GM12878 (cell line): Measurements from ENCODE around the gene ELOA. TPM values are rescaled to one million over a fixed set of nuclear protein-coding genes. Genes with fewer than 3 reads are reported as not detected.

Experiments used
- CEBPB ChIP-seq, 2 experiments: fragments of 150-350 bp in 1 of 2; IDR thresholded peaks; 2 replicates each; pipeline ENCODE4 v1.6.1; 2012 to 2014; ENCODE audit warnings: low read depth in 2 of 2, low read length in 2 of 2, borderline replicate concordance in 1 of 2, inconsistent platforms in 1 of 2
- CHD1 ChIP-seq: IDR thresholded peaks from 2 replicates; pipeline ENCODE4 v1.6.1; 2012; ENCODE audit warnings: low read depth, low read length, improper control_type of control experiment
- CHD4 ChIP-seq: fragments of 200-600 bp; sonication (generic); IDR thresholded peaks from 2 replicates; pipeline ENCODE4 v1.6.1; 2016; ENCODE audit warnings: mild to moderate bottlenecking
- EED ChIP-seq: sonication (generic); IDR thresholded peaks from 2 replicates; pipeline ENCODE4 v1.6.1; 2016; ENCODE audit warnings: antibody characterized with exemption, low read depth
- FOXM1 ChIP-seq: IDR thresholded peaks from 2 replicates; pipeline ENCODE4 v1.6.1; 2012; ENCODE audit warnings: low read depth, mild to moderate bottlenecking, inconsistent platforms, low read length, moderate library complexity
- JUND ChIP-seq: IDR thresholded peaks from 2 replicates; pipeline ENCODE4 v1.6.1; 2012; ENCODE audit warnings: low read depth, mild to moderate bottlenecking, low read length, improper control_type of control experiment, moderate library complexity
- NFIC ChIP-seq: IDR thresholded peaks from 2 replicates; pipeline ENCODE4 v1.6.1; 2012; ENCODE audit warnings: low read depth, mild to moderate bottlenecking, inconsistent platforms, low read length, moderate library complexity
- RUNX3 ChIP-seq: IDR thresholded peaks from 2 replicates; pipeline ENCODE4 v1.6.1; 2012; ENCODE audit warnings: low read length, inconsistent platforms
- SRF ChIP-seq, 2 experiments: IDR thresholded peaks; 2 replicates each; pipeline ENCODE4 v1.6.1; 2011; ENCODE audit warnings: low read depth in 2 of 2, low read length in 2 of 2, mild to moderate bottlenecking in 1 of 2, moderate library complexity in 1 of 2
- USF2 ChIP-seq: IDR thresholded peaks from 2 replicates; pipeline ENCODE4 v1.6.1; 2011; ENCODE audit warnings: low read depth, low read length, improper control_type of control experiment, borderline replicate concordance
- ZNF207 ChIP-seq: fragments of 450-650 bp; IDR thresholded peaks from 2 replicates; pipeline ENCODE4 v1.6.1; 2014; ENCODE audit warnings: antibody characterized with exemption, mild to moderate bottlenecking, borderline replicate concordance
- polyA plus RNA-seq, 11 experiments: library from polyadenylated mRNA; depleted of rRNA in 4 of 11; unstranded in 6 of 11; stranded (reverse) in 5 of 11; fragments of >200 nt; fragmentation: Nextera tagmentation in 4 of 11; fragmentation: Illumina TruSeq in 1 of 11; extraction: Ambion mirVana in 4 of 11; extraction: Trizol in 1 of 11; gene quantifications; 1 replicate in 1 of 11; 2 replicates in 10 of 11; pipeline versions ENCODE4 v1.2.1 to v1.2.3, GENCODE V29; 2011 to 2016; ENCODE audit warnings: inconsistent platforms in 2 of 11, missing spikeins in 2 of 11, low read depth in 1 of 11
- total RNA-seq, 4 experiments: library from RNA; depleted of rRNA in 3 of 4; stranded (reverse); fragments of >200 nt in 3 of 4; fragmentation: Illumina TruSeq in 1 of 4; extraction: Trizol in 1 of 4; gene quantifications; 2 replicates each; pipeline versions ENCODE4 v1.2.1 to v1.2.3, GENCODE V29; 2013 to 2021
- TF ChIP-seq, protein P1 (sequence below): fragments of 450-650 bp; IDR thresholded peaks from 2 replicates; pipeline ENCODE4 v1.6.1; 2017; ENCODE audit warnings: mild to moderate bottlenecking, moderate library complexity
- TF ChIP-seq, protein P2 (sequence below): fragments of 450-650 bp; IDR thresholded peaks from 2 replicates; pipeline ENCODE4 v1.6.1; 2017; ENCODE audit warnings: mild to moderate bottlenecking, moderate library complexity
- TF ChIP-seq, protein P3 (sequence below): IDR thresholded peaks from 2 replicates; pipeline ENCODE4 v1.6.1; 2012; ENCODE audit warnings: low read length, inconsistent platforms
- TF ChIP-seq, protein P4 (sequence below): IDR thresholded peaks from 2 replicates; pipeline ENCODE4 v1.6.1; 2012; ENCODE audit warnings: low read depth, low read length, improper control_type of control experiment

Gene ELOA
- total and polyA plus RNA-seq, 10 of the 15 experiments (the other 5 are each of a cell fraction or from before 2014, with no cell fraction given), result 20.1 to 63.6 (median 39.8) TPM

DNA sequence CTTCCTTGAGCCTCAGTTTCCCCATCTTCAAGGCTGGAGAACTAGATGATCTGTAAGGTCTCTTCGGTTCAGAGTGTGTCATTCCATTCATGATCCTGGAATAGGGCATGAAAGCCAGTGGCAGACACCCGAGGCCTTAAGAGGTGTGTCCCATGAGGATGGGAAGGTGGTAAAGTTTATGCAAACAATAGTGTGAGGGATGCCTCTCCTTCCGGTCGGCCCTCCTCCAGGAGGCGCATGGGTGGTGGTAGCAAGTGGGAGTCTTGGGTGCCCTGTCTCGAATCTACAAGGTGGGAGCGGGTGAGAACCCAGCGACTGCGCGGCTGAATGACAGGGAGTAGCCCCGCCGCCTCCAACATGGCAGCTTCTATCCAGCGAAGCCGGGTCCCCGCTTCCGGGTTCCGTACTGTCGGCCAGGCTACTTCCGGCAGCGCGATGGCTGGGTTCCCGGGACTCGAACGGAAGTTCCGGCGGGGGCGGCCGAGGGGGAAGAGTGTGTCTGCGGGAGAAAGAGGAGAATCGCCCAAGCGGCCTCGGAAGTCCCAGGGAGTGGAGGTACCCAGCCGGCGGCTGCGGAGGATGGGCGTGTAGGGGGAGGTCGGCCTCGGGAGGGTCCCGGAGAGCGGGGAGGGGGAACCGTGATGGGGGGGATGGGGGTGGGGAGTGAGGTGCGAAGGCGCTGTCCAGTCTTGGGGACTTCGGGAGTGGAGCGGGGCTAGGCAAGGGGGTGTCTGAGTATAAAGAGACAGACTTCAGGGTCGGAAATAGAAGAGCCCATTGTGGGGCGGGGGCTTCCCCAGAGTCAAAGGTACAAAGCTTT, 47.6 kb downstream of the ELOA start, which contains the start of gene LYPLA2 (continued):
- TF ChIP-seq, protein P1, sequence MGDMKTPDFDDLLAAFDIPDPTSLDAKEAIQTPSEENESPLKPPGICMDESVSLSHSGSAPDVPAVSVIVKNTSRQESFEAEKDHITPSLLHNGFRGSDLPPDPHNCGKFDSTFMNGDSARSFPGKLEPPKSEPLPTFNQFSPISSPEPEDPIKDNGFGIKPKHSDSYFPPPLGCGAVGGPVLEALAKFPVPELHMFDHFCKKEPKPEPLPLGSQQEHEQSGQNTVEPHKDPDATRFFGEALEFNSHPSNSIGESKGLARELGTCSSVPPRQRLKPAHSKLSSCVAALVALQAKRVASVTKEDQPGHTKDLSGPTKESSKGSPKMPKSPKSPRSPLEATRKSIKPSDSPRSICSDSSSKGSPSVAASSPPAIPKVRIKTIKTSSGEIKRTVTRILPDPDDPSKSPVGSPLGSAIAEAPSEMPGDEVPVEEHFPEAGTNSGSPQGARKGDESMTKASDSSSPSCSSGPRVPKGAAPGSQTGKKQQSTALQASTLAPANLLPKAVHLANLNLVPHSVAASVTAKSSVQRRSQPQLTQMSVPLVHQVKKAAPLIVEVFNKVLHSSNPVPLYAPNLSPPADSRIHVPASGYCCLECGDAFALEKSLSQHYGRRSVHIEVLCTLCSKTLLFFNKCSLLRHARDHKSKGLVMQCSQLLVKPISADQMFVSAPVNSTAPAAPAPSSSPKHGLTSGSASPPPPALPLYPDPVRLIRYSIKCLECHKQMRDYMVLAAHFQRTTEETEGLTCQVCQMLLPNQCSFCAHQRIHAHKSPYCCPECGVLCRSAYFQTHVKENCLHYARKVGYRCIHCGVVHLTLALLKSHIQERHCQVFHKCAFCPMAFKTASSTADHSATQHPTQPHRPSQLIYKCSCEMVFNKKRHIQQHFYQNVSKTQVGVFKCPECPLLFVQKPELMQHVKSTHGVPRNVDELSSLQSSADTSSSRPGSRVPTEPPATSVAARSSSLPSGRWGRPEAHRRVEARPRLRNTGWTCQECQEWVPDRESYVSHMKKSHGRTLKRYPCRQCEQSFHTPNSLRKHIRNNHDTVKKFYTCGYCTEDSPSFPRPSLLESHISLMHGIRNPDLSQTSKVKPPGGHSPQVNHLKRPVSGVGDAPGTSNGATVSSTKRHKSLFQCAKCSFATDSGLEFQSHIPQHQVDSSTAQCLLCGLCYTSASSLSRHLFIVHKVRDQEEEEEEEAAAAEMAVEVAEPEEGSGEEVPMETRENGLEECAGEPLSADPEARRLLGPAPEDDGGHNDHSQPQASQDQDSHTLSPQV, result no peak
- TF ChIP-seq CEBPB (IDR thresholded peaks at IDR 0.05; ENCODE audit: borderline replicate concordance in 1 of 2, low read depth in 2 of 2, low read length in 2 of 2) (no peak), USF2 (no peak), SRF (IDR thresholded peaks at IDR 0.05; ENCODE audit: low read depth in 2 of 2, low read length in 2 of 2) (no peak), JUND (no peak), CHD1 (no peak), CHD4 (no peak), ZNF207 (peak; percentile 85), FOXM1 (no peak), RUNX3 (no peak), NFIC (no peak), EED (no peak)
- TF ChIP-seq, protein P2, sequence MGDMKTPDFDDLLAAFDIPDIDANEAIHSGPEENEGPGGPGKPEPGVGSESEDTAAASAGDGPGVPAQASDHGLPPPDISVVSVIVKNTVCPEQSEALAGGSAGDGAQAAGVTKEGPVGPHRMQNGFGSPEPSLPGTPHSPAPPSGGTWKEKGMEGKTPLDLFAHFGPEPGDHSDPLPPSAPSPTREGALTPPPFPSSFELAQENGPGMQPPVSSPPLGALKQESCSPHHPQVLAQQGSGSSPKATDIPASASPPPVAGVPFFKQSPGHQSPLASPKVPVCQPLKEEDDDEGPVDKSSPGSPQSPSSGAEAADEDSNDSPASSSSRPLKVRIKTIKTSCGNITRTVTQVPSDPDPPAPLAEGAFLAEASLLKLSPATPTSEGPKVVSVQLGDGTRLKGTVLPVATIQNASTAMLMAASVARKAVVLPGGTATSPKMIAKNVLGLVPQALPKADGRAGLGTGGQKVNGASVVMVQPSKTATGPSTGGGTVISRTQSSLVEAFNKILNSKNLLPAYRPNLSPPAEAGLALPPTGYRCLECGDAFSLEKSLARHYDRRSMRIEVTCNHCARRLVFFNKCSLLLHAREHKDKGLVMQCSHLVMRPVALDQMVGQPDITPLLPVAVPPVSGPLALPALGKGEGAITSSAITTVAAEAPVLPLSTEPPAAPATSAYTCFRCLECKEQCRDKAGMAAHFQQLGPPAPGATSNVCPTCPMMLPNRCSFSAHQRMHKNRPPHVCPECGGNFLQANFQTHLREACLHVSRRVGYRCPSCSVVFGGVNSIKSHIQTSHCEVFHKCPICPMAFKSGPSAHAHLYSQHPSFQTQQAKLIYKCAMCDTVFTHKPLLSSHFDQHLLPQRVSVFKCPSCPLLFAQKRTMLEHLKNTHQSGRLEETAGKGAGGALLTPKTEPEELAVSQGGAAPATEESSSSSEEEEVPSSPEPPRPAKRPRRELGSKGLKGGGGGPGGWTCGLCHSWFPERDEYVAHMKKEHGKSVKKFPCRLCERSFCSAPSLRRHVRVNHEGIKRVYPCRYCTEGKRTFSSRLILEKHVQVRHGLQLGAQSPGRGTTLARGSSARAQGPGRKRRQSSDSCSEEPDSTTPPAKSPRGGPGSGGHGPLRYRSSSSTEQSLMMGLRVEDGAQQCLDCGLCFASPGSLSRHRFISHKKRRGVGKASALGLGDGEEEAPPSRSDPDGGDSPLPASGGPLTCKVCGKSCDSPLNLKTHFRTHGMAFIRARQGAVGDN, result no peak
- TF ChIP-seq, protein P3, sequence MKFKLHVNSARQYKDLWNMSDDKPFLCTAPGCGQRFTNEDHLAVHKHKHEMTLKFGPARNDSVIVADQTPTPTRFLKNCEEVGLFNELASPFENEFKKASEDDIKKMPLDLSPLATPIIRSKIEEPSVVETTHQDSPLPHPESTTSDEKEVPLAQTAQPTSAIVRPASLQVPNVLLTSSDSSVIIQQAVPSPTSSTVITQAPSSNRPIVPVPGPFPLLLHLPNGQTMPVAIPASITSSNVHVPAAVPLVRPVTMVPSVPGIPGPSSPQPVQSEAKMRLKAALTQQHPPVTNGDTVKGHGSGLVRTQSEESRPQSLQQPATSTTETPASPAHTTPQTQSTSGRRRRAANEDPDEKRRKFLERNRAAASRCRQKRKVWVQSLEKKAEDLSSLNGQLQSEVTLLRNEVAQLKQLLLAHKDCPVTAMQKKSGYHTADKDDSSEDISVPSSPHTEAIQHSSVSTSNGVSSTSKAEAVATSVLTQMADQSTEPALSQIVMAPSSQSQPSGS, result no peak
- TF ChIP-seq, protein P4, sequence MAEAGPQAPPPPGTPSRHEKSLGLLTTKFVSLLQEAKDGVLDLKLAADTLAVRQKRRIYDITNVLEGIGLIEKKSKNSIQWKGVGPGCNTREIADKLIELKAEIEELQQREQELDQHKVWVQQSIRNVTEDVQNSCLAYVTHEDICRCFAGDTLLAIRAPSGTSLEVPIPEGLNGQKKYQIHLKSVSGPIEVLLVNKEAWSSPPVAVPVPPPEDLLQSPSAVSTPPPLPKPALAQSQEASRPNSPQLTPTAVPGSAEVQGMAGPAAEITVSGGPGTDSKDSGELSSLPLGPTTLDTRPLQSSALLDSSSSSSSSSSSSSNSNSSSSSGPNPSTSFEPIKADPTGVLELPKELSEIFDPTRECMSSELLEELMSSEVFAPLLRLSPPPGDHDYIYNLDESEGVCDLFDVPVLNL, result no peak
